ENCODE data around the gene AGT.
"Not testable (repeated sequence)": the region's sequence is repeated elsewhere in the genome, so short reads cannot be mapped to it uniquely, and the experiment has no call there.

The AGT gene

DNA sequence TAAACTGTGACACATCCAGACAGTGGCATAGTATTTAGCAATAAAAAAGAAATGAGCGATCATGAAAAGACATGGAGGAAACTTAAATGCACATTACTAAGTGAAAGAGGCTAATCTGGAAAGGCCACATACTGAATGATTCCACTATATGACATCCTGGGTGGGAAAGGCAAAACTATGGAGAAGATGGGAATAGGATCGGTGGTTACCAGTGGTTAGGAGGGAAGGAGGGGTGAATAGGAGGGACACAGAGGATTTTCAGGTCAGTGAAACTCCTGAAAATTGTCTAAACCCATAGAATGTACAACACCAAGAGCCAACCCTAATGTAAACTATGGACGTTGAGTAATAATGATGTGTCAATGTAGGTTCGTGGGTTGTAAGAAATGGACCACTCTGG is 13.8 kb downstream of the AGT start:
- Histone ChIP-seq H3K4me1 (ENCODE audit: low read length) (no peaks in the 10 kb centered on the region), H3K4me2 (ENCODE audit: low read depth, low read length) (no peak overlapping the region), H3K4me3 (ENCODE audit: low read length) (no peak overlapping the region), H2AFZ (ENCODE audit: low read length) (no peak overlapping the region), H3K79me2 (ENCODE audit: low read length) (no peaks in the 10 kb centered on the region), H3K9ac (ENCODE audit: low read length) (no peak overlapping the region), H3F3A (ENCODE audit: insufficient read depth, low read length) (no peaks in the 10 kb centered on the region), H3K36me3 (replicated peaks; ENCODE audit: insufficient read depth, low read length) (no peaks in the 10 kb centered on the region), H3K9me3 (replicated peaks; ENCODE audit: insufficient read depth, low read length) (no peaks in the 10 kb centered on the region), H3K27me3 (replicated peaks; ENCODE audit: insufficient read depth, low read length) (no peaks in the 10 kb centered on the region), H3K27ac (ENCODE audit: low read length) (no peak overlapping the region), H3K9me2 (replicated peaks; ENCODE audit: insufficient read depth, low read length) (no peaks in the 10 kb centered on the region), H4K20me1 (ENCODE audit: insufficient read depth, low read length) (no peaks in the 10 kb centered on the region)
- DNase-seq = no peak
- no peak for TF ChIP-seq EZH2phosphoT487 (IDR thresholded peaks at IDR 0.05; ENCODE audit: low read length)
- no peak for TF ChIP-seq EZH2 (optimal IDR thresholded peaks at IDR 0.05; ENCODE audit: low read depth, low read length)

DNA sequence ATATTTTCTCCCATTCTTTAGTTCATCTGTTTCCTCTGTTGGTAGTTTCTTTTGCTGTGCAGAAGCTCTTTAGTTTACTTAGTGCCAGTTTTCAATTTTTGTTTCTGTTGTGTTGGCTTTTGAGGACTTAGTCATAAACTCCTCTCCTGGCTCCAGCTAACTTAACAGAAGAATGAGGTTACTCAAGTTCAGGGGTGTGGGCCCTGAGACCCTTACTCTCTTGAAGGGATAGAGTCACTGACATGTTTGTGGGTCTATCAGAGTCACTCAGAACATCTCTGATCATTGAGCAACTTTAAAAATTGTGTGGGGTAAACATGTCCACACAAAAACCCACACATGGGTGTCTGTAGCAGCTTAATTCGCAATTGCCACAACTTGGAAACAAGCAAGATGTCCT is 14.2 kb downstream of the AGT start:
- no peaks in the 10 kb centered on the region for H3K36me3 ChIP-seq (replicated peaks; ENCODE audit: insufficient read depth, low read length)
- no peaks in the 10 kb centered on the region for H3K9me3 ChIP-seq (replicated peaks; ENCODE audit: insufficient read depth, low read length)
- H3K27ac ChIP-seq (ENCODE audit: low read length) = no peak overlapping the region
- H3K9me2 ChIP-seq (replicated peaks; ENCODE audit: insufficient read depth, low read length) = no peaks in the 10 kb centered on the region
- no peak overlapping the region for H3K4me2 ChIP-seq (ENCODE audit: low read depth, low read length)
- H3K4me3 ChIP-seq (ENCODE audit: low read length) = no peak overlapping the region
- H2AFZ ChIP-seq (ENCODE audit: low read length) = no peak overlapping the region
- TF ChIP-seq EZH2phosphoT487 (IDR thresholded peaks at IDR 0.05; ENCODE audit: low read length) = no peak
- no peak for TF ChIP-seq EZH2 (optimal IDR thresholded peaks at IDR 0.05; ENCODE audit: low read depth, low read length)
- TF ChIP-seq, protein P1, sequence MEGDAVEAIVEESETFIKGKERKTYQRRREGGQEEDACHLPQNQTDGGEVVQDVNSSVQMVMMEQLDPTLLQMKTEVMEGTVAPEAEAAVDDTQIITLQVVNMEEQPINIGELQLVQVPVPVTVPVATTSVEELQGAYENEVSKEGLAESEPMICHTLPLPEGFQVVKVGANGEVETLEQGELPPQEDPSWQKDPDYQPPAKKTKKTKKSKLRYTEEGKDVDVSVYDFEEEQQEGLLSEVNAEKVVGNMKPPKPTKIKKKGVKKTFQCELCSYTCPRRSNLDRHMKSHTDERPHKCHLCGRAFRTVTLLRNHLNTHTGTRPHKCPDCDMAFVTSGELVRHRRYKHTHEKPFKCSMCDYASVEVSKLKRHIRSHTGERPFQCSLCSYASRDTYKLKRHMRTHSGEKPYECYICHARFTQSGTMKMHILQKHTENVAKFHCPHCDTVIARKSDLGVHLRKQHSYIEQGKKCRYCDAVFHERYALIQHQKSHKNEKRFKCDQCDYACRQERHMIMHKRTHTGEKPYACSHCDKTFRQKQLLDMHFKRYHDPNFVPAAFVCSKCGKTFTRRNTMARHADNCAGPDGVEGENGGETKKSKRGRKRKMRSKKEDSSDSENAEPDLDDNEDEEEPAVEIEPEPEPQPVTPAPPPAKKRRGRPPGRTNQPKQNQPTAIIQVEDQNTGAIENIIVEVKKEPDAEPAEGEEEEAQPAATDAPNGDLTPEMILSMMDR (IDR thresholded peaks at IDR 0.05; ENCODE audit: low read length) = no peak
- DNase-seq = no peak
- H3K79me2 ChIP-seq (ENCODE audit: low read length) = no peaks in the 10 kb centered on the region
- no peaks in the 10 kb centered on the region for H3K27me3 ChIP-seq (replicated peaks; ENCODE audit: insufficient read depth, low read length)
- no peaks in the 10 kb centered on the region for H4K20me1 ChIP-seq (ENCODE audit: insufficient read depth, low read length)
- no peaks in the 10 kb centered on the region for H3K4me1 ChIP-seq (ENCODE audit: low read length)
- no peaks in the 10 kb centered on the region for H3F3A ChIP-seq (ENCODE audit: insufficient read depth, low read length)
- no peak overlapping the region for H3K9ac ChIP-seq (ENCODE audit: low read length)

DNA sequence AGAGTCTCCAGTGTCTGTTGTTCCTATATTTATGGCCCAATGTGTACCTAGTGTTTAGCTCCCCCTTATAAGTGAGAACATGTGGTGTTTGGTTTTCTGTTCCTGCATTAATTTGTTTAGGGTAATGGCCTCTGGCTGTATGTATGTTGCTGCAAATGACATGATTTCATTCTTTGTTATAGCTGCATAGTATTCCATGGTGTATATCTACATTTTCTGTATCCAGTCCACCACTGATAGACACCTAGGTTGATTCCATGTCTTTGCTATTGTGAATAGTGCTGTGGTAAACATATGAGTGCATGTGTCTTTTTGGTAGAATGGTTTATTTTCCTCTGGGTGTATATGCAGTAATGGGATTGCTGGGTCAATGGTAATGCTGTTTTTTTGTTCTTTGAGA is 15.0 kb downstream of the AGT start:
- not testable (repeated sequence) for H3K36me3 ChIP-seq (replicated peaks; ENCODE audit: insufficient read depth, low read length); H3K79me2 ChIP-seq (ENCODE audit: low read length); H3K27me3 ChIP-seq (replicated peaks; ENCODE audit: insufficient read depth, low read length); H3K9me2 ChIP-seq (replicated peaks; ENCODE audit: insufficient read depth, low read length); H3K4me2 ChIP-seq (ENCODE audit: low read depth, low read length); H3K9ac ChIP-seq (ENCODE audit: low read length); H3K4me1 ChIP-seq (ENCODE audit: low read length); H3K4me3 ChIP-seq (ENCODE audit: low read length); H3F3A ChIP-seq (ENCODE audit: insufficient read depth, low read length); H3K27ac ChIP-seq (ENCODE audit: low read length); H2AFZ ChIP-seq (ENCODE audit: low read length); DNase-seq; H4K20me1 ChIP-seq (ENCODE audit: insufficient read depth, low read length); H3K9me3 ChIP-seq (replicated peaks; ENCODE audit: insufficient read depth, low read length)

DNA sequence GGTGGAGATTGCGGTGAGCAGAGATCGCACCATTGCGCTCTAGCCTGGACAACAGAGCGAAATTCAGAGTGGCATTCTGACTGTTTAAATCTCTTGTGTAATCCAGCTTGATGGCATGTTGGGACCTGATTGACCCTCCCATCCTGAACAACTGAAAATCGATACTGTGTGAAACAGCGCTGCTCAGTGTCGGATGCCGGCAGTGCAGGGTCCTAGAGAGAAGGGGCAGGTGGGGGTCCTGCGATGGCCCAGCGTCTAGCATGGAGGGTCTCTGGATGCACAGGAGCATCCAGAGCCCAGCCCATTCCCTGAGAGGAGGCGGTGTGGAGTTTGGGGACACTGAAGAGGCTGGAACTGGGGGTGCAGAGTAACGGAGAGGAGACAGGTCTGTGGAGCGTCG is 15.8 kb downstream of the AGT start:
- no peak overlapping the region for H3K4me2 ChIP-seq (ENCODE audit: low read depth, low read length)

More for the DNA sequence above, 15.8 kb downstream of the AGT start:
- Histone ChIP-seq H3F3A (ENCODE audit: insufficient read depth, low read length) (no peaks in the 10 kb centered on the region), H3K4me3 (ENCODE audit: low read length) (no peak overlapping the region), H3K36me3 (replicated peaks; ENCODE audit: insufficient read depth, low read length) (no peaks in the 10 kb centered on the region), H2AFZ (ENCODE audit: low read length) (no peak overlapping the region), H3K79me2 (ENCODE audit: low read length) (no peaks in the 10 kb centered on the region), H3K27ac (ENCODE audit: low read length) (no peak overlapping the region), H3K4me1 (ENCODE audit: low read length) (no peaks in the 10 kb centered on the region), H3K27me3 (replicated peaks; ENCODE audit: insufficient read depth, low read length) (no peaks in the 10 kb centered on the region), H4K20me1 (ENCODE audit: insufficient read depth, low read length) (no peaks in the 10 kb centered on the region), H3K9me2 (replicated peaks; ENCODE audit: insufficient read depth, low read length) (no peaks in the 10 kb centered on the region), H3K9ac (ENCODE audit: low read length) (no peak overlapping the region), H3K9me3 (replicated peaks; ENCODE audit: insufficient read depth, low read length) (no peaks in the 10 kb centered on the region)
- DNase-seq = no peak
- TF ChIP-seq, protein P1 (IDR thresholded peaks at IDR 0.05; ENCODE audit: low read length) = no peak
- TF ChIP-seq EZH2phosphoT487 (IDR thresholded peaks at IDR 0.05; ENCODE audit: low read length) (no peak), EZH2 (optimal IDR thresholded peaks at IDR 0.05; ENCODE audit: low read depth, low read length) (no peak)
